HG02981 (cell line): ENCODE results near the gene TIMM50.

Source experiments
- ATAC-seq: cut with Tn5 transposase; IDR thresholded peaks from one replicate; pipeline ENCODE4 v1.9.1; 2021; ENCODE audit warnings: mild to moderate bottlenecking, moderate library complexity; ENCODE audit not compliant: unreplicated experiment

TIMM50 gene

DNA sequence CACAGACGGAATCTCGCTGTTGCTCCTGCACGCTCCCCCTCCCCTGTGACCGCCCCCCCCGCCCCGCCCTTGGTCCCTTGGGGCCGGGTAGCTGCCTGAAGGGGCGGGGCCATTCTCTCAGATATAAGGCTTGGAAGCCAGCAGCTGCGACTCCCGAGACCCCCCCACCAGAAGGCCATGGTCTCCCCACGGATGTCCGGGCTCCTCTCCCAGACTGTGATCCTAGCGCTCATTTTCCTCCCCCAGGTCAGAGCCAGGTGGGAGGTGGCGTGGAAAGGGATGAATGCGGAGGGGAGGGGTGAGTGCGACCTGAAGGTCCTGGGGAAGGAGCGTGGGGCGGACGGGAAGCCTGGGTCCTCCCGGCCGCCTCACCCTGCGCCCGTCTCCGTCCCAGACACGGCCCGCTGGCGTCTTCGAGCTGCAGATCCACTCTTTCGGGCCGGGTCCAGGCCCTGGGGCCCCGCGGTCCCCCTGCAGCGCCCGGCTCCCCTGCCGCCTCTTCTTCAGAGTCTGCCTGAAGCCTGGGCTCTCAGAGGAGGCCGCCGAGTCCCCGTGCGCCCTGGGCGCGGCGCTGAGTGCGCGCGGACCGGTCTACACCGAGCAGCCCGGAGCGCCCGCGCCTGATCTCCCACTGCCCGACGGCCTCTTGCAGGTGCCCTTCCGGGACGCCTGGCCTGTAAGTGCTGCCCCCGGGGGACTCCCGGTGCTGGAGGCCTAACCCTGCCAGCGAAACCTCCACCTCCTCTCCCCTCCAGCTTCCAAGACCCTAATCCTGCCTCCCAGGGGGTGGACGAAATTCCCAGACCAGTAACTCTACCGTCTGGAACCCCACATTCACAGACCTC is 18.4 kb downstream of the TIMM50 start, which contains the start of gene DLL3:
Gene DLL3, plus strand, starts transcription at position 150 of the 845 bp plus-strand sequence. Its CDS starts 28 bp downstream, at position 178.
- no peak for ATAC-seq

DNA sequence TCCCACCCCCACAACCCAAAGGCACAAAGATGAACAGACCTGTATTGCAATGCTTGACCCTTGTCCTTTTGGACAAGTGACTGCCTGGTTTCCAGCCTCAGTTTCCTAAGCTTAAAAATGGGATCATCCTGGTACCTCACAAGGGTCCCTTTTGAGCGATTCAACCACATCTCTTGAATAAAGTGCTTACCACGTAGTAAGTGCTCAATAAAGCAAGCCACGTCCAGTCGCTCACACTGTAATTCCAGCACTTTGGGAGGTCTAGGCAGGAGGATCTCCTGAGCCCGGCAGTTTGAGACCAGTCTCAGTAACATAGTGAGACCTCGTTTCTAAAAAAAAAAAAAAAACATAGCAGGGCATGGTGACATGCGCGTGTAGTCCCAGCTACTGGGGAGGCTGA is 19.3 kb downstream of the TIMM50 start:
- ATAC-seq, result no peak

- no peak for ATAC-seq
These were observed 19.9 kb downstream of the TIMM50 start for GRCh38 chr19:39500543-39500942.

- ATAC-seq, result no peak
These were observed 20.7 kb downstream of the TIMM50 start for GRCh38 chr19:39501340-39501739.

GRCh38 chr19:39502640-39503417 is 22.2 kb downstream of the TIMM50 start:
- no peak for ATAC-seq

GRCh38 chr19:39506598-39506943 is 25.9 kb downstream of the TIMM50 start:
- no peak for ATAC-seq

DNA sequence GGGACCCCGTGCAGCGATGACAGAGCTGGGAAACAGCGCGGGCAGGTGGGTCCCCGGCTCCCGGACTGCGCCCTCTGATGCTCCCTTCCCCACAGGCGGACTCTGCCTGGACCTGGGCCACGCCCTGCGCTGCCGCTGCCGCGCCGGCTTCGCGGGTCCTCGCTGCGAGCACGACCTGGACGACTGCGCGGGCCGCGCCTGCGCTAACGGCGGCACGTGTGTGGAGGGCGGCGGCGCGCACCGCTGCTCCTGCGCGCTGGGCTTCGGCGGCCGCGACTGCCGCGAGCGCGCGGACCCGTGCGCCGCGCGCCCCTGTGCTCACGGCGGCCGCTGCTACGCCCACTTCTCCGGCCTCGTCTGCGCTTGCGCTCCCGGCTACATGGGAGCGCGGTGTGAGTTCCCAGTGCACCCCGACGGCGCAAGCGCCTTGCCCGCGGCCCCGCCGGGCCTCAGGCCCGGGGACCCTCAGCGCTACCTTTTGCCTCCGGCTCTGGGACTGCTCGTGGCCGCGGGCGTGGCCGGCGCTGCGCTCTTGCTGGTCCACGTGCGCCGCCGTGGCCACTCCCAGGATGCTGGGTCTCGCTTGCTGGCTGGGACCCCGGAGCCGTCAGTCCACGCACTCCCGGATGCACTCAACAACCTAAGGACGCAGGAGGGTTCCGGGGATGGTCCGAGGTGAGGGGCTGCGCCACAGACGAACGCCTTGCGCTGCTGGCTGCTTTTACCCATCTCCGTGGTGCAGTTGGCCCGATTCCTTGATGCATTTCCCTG is 26.5 kb downstream of the TIMM50 start:
- no peak for ATAC-seq

GRCh38 chr19:39507715-39508364 is 27.2 kb downstream of the TIMM50 start:
- ATAC-seq, result no peak

DNA sequence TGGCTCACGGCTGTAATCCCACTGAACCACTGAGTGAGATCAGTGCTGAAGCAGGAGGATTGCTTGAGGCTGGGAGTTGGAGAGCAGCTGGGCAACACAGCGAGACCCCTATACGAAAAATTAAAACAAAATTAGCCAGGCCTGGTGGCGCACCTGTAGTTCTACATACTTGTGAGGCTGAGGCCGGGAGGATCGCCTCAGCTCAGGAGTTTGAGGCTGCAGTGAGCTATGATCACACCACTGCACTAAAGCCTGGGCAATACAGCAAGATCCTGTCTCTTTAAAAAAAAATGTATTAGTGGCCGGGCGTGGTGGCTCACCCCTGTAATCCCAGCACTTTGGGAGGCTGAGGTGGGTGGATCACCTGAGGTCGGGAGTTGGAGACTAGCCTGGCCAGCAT is 28.0 kb downstream of the TIMM50 start:
- ATAC-seq, result no peak

DNA sequence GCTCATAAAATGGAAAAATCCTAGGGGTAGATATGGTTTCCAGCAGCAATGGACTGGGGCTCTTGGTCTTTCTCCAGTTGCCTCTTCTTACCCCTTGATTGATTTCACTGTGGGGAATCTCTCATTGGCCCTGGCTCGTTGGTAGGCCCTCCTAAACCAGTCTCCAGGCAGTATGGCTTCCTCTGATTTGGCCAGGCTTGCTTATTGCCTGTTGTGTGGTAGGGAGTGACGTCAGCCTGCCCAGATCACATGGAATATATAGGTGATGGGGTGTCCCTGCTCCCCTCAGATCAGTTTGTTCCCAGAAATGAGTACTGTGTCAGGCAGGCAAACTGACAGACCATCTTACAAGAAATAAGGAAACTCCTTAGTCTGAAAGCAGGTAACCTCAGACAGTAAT is 28.6 kb downstream of the TIMM50 start:
- ATAC-seq, result no peak

GRCh38 chr19:39512988-39513387 is 32.4 kb downstream of the TIMM50 start:
- ATAC-seq, result no peak

DNA sequence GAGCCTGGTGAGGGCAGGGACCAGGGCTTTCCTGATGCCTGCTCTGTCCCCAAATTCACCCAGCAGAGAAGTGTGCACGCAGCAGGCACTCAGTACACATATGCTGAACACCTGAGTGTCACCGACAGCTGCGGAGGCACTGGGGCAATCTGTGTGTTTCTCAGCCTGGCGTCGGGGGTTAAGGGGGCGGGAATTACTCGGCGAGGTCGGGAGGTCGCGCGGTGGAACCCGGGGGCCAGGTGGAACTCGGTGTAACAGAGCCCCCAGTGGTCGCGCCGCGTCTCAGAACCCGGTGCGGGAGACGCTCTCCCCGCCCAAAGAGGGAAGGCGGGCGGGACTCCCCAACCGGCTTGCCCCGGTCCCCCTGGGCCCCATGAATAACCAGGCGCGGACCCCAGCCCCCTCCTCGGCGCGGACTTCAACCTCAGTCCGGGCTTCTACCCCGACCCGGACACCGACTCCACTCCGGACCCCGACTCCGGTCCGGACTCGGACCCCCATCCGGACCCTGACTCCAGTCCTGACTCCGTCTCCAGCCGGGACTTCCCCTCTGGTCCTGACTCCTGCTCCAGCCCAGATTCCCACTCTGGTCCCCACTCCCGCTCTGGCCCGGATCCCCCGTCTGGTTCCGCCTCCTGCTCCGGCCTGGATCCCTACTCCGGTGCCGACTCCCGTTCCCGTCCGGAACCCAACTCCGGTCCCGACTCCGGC is 34.4 kb downstream of the TIMM50 start, which contains the start of gene SELENOV:
Gene SELENOV, plus strand, starts transcription at position 300 of the 711 bp plus-strand sequence. Its CDS starts 74 bp downstream, at position 374.
- no peak for ATAC-seq

- ATAC-seq, result no peak
These were observed 35.0 kb downstream of the TIMM50 start for GRCh38 chr19:39515551-39516191.

DNA sequence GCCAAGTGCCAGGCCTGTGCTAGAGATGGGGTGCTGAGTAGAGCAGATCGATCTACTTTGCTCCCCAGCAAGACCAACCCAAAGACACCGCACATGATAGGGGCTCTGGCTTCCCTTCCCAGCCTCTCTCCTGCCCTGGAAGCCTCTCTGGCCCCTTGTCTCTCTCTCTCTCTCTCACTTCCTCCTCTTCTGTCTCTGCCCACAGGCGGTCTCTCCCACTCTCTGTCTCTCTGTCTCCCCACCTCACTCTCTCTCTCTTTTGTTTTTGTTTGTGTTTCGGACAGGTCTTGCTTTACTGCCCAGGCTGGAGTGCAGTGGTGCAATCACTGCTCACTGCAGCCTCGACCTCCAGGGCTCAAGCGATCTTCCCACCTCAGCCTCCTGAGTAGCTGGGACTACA is 35.6 kb downstream of the TIMM50 start:
- no peak for ATAC-seq

- ATAC-seq, result no peak
These were observed 36.8 kb downstream of the TIMM50 start for GRCh38 chr19:39517432-39517831.

DNA sequence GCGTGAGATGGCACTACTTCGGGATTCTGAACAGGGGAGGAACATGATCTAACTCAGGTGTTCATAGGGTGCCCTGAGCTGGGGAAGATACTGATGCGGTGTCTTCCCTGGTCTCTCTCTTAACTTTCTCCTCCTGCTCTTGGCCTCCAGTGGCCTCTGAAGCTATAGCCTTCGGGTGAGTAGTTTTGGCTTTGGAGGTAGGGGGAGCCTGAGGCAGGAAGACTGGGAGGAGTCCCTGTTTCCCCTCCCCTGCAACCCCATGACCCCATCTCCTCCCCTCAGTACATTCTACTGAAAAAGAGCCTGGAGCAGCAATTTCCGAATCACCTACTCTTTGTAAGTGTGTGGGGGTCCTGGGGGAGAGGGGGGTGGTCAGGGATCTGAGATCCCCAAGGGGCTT is 37.8 kb downstream of the TIMM50 start:
- ATAC-seq, result no peak

- ATAC-seq, result no peak
These were observed 38.3 kb downstream of the TIMM50 start for GRCh38 chr19:39518975-39519374.

- no peak for ATAC-seq
These were observed 40.2 kb downstream of the TIMM50 start for GRCh38 chr19:39520541-39521484.
